WTC11 (cell line): ENCODE data around the gene HSD11B1L. TPM values are rescaled to one million over a fixed set of nuclear protein-coding genes. Genes with fewer than 3 reads are reported as not detected.

ENCODE experiments used
- ATAC-seq: fragments of 200-7000 bp; cut with Tn5 transposase; 2 replicates; pipeline ENCODE4 v1.10.0; 2021; ENCODE audit warnings: mild to moderate bottlenecking, moderate library complexity
- Bru-seq: library from RNA; stranded (reverse); fragments of 400-500 nt; gene quantifications from one replicate; lab custom pipeline; 2021; lab: Mats Ljungman, UMichigan
- CTCF ChIA-PET: fragments of 300-600 bp; sonication (Branson Sonifier 250); formaldehyde crosslinking; loops from one replicate; lab custom pipeline; 2021; ENCODE audit warnings: antibody characterized with exemption; lab: Charles Lee
- POLR2A ChIA-PET: fragments of 350-600 bp; sonication (Branson Sonifier 250); formaldehyde crosslinking; loops from one replicate; lab custom pipeline; 2021; ENCODE audit warnings: antibody characterized with exemption; lab: Charles Lee
- DNase-seq: peaks from one replicate; pipeline ENCODE4 v3.0.0; 2021; ENCODE audit warnings: low spot score
- H3K27ac Mint-ChIP-seq: 2 replicates; pipeline ENCODE4 v1.8.0; 2021; ENCODE audit warnings: mixed read lengths
- H3K27me3 Mint-ChIP-seq: 2 replicates; pipeline ENCODE4 v1.8.0; 2021; ENCODE audit warnings: low read depth, mild to moderate bottlenecking, moderate library complexity, mixed read lengths
- H3K36me3 Mint-ChIP-seq: 2 replicates; pipeline ENCODE4 v1.8.0; 2021; ENCODE audit warnings: mixed read lengths
- H3K4me1 Mint-ChIP-seq: 2 replicates; pipeline ENCODE4 v1.8.0; 2022; ENCODE audit warnings: mixed read lengths
- H3K4me3 Mint-ChIP-seq: 2 replicates; pipeline ENCODE4 v1.8.0; 2021; ENCODE audit warnings: mild to moderate bottlenecking, moderate library complexity, mixed read lengths
- H3K9me3 Mint-ChIP-seq: 2 replicates; pipeline ENCODE4 v1.8.0; 2021; ENCODE audit warnings: mixed read lengths
- ARID4B ChIP-seq: sonication (generic); formaldehyde crosslinking; IDR thresholded peaks from 2 replicates; pipeline ENCODE4 v1.8.0; 2023; ENCODE audit warnings: missing genetic modification reagents, mild to moderate bottlenecking, borderline replicate concordance
- ATF3 ChIP-seq: sonication (generic); formaldehyde crosslinking; conservative IDR thresholded peaks from 2 replicates; pipeline ENCODE4 v1.8.1; 2022; ENCODE audit warnings: mild to moderate bottlenecking, missing genetic modification reagents
- CREM ChIP-seq: sonication (generic); formaldehyde crosslinking; IDR thresholded peaks from 2 replicates; pipeline ENCODE4 v1.8.1; 2022; ENCODE audit warnings: mild to moderate bottlenecking, missing genetic modification reagents, moderate library complexity
- E2F5 ChIP-seq: sonication (generic); formaldehyde crosslinking; IDR thresholded peaks from 2 replicates; pipeline ENCODE4 v1.8.1; 2022; ENCODE audit warnings: mild to moderate bottlenecking, moderate library complexity, missing genetic modification reagents
- ETV6 ChIP-seq: sonication (generic); formaldehyde crosslinking; IDR thresholded peaks from 2 replicates; pipeline ENCODE4 v1.8.1; 2022; ENCODE audit warnings: mild to moderate bottlenecking, missing genetic modification reagents
- FOXK1 ChIP-seq: sonication (generic); formaldehyde crosslinking; IDR thresholded peaks from 2 replicates; pipeline ENCODE4 v1.8.0; 2022; ENCODE audit warnings: mild to moderate bottlenecking, moderate library complexity, missing genetic modification reagents
- GABPB1 ChIP-seq: sonication (generic); formaldehyde crosslinking; IDR thresholded peaks from 2 replicates; pipeline ENCODE4 v1.8.1; 2023; ENCODE audit warnings: mild to moderate bottlenecking, missing genetic modification reagents
- GRHL2 ChIP-seq: fragments of 250-450 bp; sonication (Bioruptor Pico); IDR thresholded peaks from 2 replicates; pipeline ENCODE4 v1.8.0; 2022; ENCODE audit warnings: mild to moderate bottlenecking, moderate library complexity; ENCODE audit not compliant: insufficient replicate concordance, severe bottlenecking
- HMGXB4 ChIP-seq: sonication (generic); formaldehyde crosslinking; IDR thresholded peaks from 2 replicates; pipeline ENCODE4 v1.8.1; 2023; ENCODE audit warnings: mild to moderate bottlenecking, moderate library complexity, missing genetic modification reagents
- IRF1 ChIP-seq: sonication (generic); formaldehyde crosslinking; IDR thresholded peaks from 2 replicates; pipeline ENCODE4 v1.8.0; 2023; ENCODE audit warnings: missing genetic modification reagents
- IRF2 ChIP-seq: sonication (generic); formaldehyde crosslinking; IDR thresholded peaks from 2 replicates; pipeline ENCODE4 v1.8.0; 2022; ENCODE audit warnings: low read depth, missing genetic modification reagents, borderline replicate concordance
- MAX ChIP-seq: sonication (generic); formaldehyde crosslinking; IDR thresholded peaks from 2 replicates; pipeline ENCODE4 v1.8.0; 2022; ENCODE audit warnings: mild to moderate bottlenecking, missing genetic modification reagents
- MLX ChIP-seq: sonication (generic); formaldehyde crosslinking; IDR thresholded peaks from 2 replicates; pipeline ENCODE4 v1.8.1; 2023; ENCODE audit warnings: mild to moderate bottlenecking, missing genetic modification reagents, moderate library complexity
- NFATC4 ChIP-seq: fragments of 250-450 bp; sonication (Bioruptor Pico); IDR thresholded peaks from 2 replicates; pipeline ENCODE4 v1.9.0; 2021; ENCODE audit warnings: mild to moderate bottlenecking
- PRRX2 ChIP-seq: fragments of 250-450 bp; sonication (Bioruptor Pico); IDR thresholded peaks from 2 replicates; pipeline ENCODE4 v1.8.0; 2021; ENCODE audit warnings: mild to moderate bottlenecking
- RELA ChIP-seq: sonication (generic); formaldehyde crosslinking; IDR thresholded peaks from 2 replicates; pipeline ENCODE4 v1.8.1; 2022; ENCODE audit warnings: missing genetic modification reagents, mild to moderate bottlenecking, borderline replicate concordance
- SP1 ChIP-seq: sonication (generic); formaldehyde crosslinking; conservative IDR thresholded peaks from 2 replicates; pipeline ENCODE4 v1.8.1; 2022; ENCODE audit warnings: missing genetic modification reagents
- STAT6 ChIP-seq: sonication (generic); formaldehyde crosslinking; conservative IDR thresholded peaks from 2 replicates; pipeline ENCODE4 v1.8.1; 2023; ENCODE audit warnings: mild to moderate bottlenecking, low read depth, missing genetic modification reagents, moderate library complexity
- TEAD1 ChIP-seq: sonication (generic); formaldehyde crosslinking; IDR thresholded peaks from 2 replicates; pipeline ENCODE4 v1.8.0; 2022; ENCODE audit warnings: mild to moderate bottlenecking, missing genetic modification reagents
- USF1 ChIP-seq: sonication (generic); formaldehyde crosslinking; IDR thresholded peaks from 2 replicates; pipeline ENCODE4 v1.8.0; 2022; ENCODE audit warnings: mild to moderate bottlenecking, missing genetic modification reagents
- ZNF121 ChIP-seq: sonication (generic); formaldehyde crosslinking; IDR thresholded peaks from 2 replicates; pipeline ENCODE4 v1.8.0; 2023; ENCODE audit warnings: missing genetic modification reagents
- ZNF263 ChIP-seq: sonication (generic); formaldehyde crosslinking; IDR thresholded peaks from 2 replicates; pipeline ENCODE4 v1.8.1; 2022; ENCODE audit warnings: low read depth, mild to moderate bottlenecking, moderate library complexity, missing genetic modification reagents
- long read RNA-seq, 3 experiments: library from RNA in 1 of 3; library from capped mRNA in 1 of 3; library from polyadenylated mRNA in 1 of 3; unstranded in 2 of 3; stranded (forward) in 1 of 3; transcript quantifications; one replicate each; pipeline ENCODE4 v2.0.0, GENCODE V29; 2021
- total RNA-seq: library from RNA; stranded (reverse); gene quantifications from 3 replicates; pipeline ENCODE4 v1.2.3, GENCODE V29; 2021

Gene HSD11B1L
- total RNA-seq (11.8 to 19.1 TPM (median 15.5 TPM) in 3 replicates), Bru-seq, nascent RNA (percentile 41 among the genes with signal in this experiment)
- long read RNA-seq, experiment 1, transcript HSD11B1L-201 (6 exons, 1,457 nt), result major isoform, 7 of 35 reads
- long read RNA-seq, experiment 1, partial matches to known transcripts, result 7 of 35 reads
- long read RNA-seq, experiment 1, other reads (novel, unspliced or antisense), result 12 of 35 reads
- long read RNA-seq, experiment 2, partial matches to known transcripts, result 8 of 19 reads
- long read RNA-seq, experiment 2, other reads (novel, unspliced or antisense), result 8 of 19 reads
- long read RNA-seq, experiment 3, result 0 reads

GRCh38 chr19:5680437-5681368 lies at the start of gene HSD11B1L, which contains the start of gene MICOS13:
Gene HSD11B1L, plus strand, starts transcription at chr19:5681027. Its CDS starts 3,806 bp downstream, at chr19:5684833.
Gene MICOS13, minus strand, starts transcription at chr19:5680516. Its CDS starts 30 bp downstream, at chr19:5680486.
- Mint-ChIP-seq H3K9me3 (no peaks in the 10 kb centered on the region), H3K4me3 (peak within 1 kb of the TSS; percentile 99), H3K27me3 (peaks cover 18% of the 10 kb centered on the region), H3K36me3 (no peaks in the 10 kb centered on the region), H3K4me1 (peaks cover 13% of the 10 kb centered on the region), H3K27ac (peak within 1 kb of the TSS; percentile 92)
- CTCF ChIA-PET, result interaction anchor here (1.6 kb wide), 1 partner anchor 9 kb away, joined by 6 read pairs; no protein-coding TSS in a partner anchor
- ATAC-seq (peak; percentile 95), DNase-seq (peak; percentile 97)
- POLR2A ChIA-PET, result interaction anchor here (1.2 kb wide), 1 partner anchor 9 kb away, joined by 3 read pairs; no protein-coding TSS in a partner anchor
- TF ChIP-seq HMGXB4 (CRISPR knock-in tag) (0 out of 2 replicates have a peak, but pooled peaks have one; percentile 59), ETV6 (CRISPR knock-in tag) (no peak), GRHL2 (no peak), ZNF263 (CRISPR knock-in tag) (no peak), NFATC4 (CRISPR knock-in tag) (no peak), IRF2 (no peak), STAT6 (CRISPR knock-in tag) (no peak), TEAD1 (CRISPR knock-in tag) (0 out of 2 replicates have a peak, but pooled peaks have one; percentile 28), MAX (CRISPR knock-in tag) (peak; percentile 78), SP1 (CRISPR knock-in tag) (peak; percentile 89), ARID4B (CRISPR knock-in tag) (peak; percentile 45; the same call in 1 of the 2 replicates), RELA (CRISPR knock-in tag) (no peak), FOXK1 (CRISPR knock-in tag) (peak; percentile 85), ZNF121 (CRISPR knock-in tag) (peak; percentile 95), GABPB1 (CRISPR knock-in tag) (peak; percentile 78), ATF3 (CRISPR knock-in tag) (no peak), MLX (CRISPR knock-in tag) (no peak), CREM (CRISPR knock-in tag) (peak; percentile 66; the same call in 1 of the 2 replicates), PRRX2 (CRISPR knock-in tag) (no peak), USF1 (peak; percentile 99), IRF1 (no peak), E2F5 (CRISPR knock-in tag) (no peak)
